ENCODE results near the gene OR2A12.

The OR2A12 gene

DNA sequence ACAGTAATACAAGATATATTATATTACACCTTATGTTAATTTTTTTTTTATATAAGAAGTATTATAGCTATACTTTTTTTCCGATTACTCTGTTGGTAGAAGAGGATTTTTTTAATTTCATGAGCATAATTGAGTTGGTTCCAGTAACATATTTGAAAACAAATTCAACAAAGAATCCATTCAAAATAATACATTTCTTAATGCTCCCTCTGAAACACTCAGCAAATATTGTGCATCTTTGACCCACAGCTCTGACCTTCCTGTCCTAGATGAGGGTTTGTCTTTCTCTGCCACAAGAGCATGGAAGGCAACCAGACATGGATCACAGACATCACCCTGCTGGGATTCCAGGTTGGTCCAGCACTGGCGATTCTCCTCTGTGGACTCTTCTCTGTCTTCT, 23.2 kb downstream of the OR2A12 start, which contains the start of gene OR2A2:
Gene OR2A2, plus strand, starts transcription at position 301 of the 400 bp plus-strand sequence. Its CDS starts 0 bp downstream, at position 301.
- Histone ChIP-seq H3K27ac (no peak within 1 kb of the TSS), H3K4me1 (no peaks in the 10 kb centered on the region), H3K4me3 (ENCODE audit: low read depth, low read length) (no peak within 1 kb of the TSS), H3K9ac (no peak within 1 kb of the TSS), H3K4me2 (ENCODE audit: low read length) (no peak within 1 kb of the TSS), H2AFZ (peak within 1 kb of the TSS; percentile 8), H3K9me3 (ENCODE audit: control insufficient read depth, low read length) (no peaks in the 10 kb centered on the region), H3K79me2 (no peaks in the 10 kb centered on the region), H3K36me3 (ENCODE audit: control insufficient read depth, insufficient read depth, low read length) (no peaks in the 10 kb centered on the region), H3K27me3 (ENCODE audit: control insufficient read depth, insufficient read depth, low read length) (no peaks in the 10 kb centered on the region)
- TF ChIP-seq, protein P1, sequence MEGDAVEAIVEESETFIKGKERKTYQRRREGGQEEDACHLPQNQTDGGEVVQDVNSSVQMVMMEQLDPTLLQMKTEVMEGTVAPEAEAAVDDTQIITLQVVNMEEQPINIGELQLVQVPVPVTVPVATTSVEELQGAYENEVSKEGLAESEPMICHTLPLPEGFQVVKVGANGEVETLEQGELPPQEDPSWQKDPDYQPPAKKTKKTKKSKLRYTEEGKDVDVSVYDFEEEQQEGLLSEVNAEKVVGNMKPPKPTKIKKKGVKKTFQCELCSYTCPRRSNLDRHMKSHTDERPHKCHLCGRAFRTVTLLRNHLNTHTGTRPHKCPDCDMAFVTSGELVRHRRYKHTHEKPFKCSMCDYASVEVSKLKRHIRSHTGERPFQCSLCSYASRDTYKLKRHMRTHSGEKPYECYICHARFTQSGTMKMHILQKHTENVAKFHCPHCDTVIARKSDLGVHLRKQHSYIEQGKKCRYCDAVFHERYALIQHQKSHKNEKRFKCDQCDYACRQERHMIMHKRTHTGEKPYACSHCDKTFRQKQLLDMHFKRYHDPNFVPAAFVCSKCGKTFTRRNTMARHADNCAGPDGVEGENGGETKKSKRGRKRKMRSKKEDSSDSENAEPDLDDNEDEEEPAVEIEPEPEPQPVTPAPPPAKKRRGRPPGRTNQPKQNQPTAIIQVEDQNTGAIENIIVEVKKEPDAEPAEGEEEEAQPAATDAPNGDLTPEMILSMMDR (IDR thresholded peaks at IDR 0.05): no peak

DNA sequence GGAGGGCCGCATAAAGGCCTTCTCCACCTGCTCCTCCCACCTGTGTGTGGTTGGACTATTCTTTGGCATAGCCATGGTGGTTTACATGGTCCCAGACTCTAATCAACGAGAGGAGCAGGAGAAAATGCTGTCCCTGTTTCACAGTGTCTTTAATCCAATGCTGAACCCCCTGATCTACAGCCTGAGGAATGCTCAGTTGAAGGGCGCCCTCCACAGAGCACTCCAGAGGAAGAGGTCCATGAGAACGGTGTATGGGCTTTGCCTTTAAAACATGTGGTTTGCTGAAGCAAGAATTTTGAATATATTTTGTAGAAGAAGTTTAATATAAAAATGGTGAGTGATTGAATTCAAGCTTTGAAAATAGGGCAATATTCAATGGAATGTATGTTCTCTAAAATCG, 24.2 kb downstream of the OR2A12 start:
- H3K27ac ChIP-seq: no peak overlapping the region
- H3K9ac ChIP-seq: no peak overlapping the region
- H2AFZ ChIP-seq: no peak overlapping the region
- no peaks in the 10 kb centered on the region for H3K4me1 ChIP-seq
- H3K9me3 ChIP-seq (ENCODE audit: control insufficient read depth, low read length): no peaks in the 10 kb centered on the region
- TF ChIP-seq, protein P1 (IDR thresholded peaks at IDR 0.05): no peak
- no peaks in the 10 kb centered on the region for H3K27me3 ChIP-seq (ENCODE audit: control insufficient read depth, insufficient read depth, low read length)
- H3K79me2 ChIP-seq: no peaks in the 10 kb centered on the region
- H3K36me3 ChIP-seq (ENCODE audit: control insufficient read depth, insufficient read depth, low read length): no peaks in the 10 kb centered on the region
- no peak overlapping the region for H3K4me3 ChIP-seq (ENCODE audit: low read depth, low read length)
- no peak overlapping the region for H3K4me2 ChIP-seq (ENCODE audit: low read length)

DNA sequence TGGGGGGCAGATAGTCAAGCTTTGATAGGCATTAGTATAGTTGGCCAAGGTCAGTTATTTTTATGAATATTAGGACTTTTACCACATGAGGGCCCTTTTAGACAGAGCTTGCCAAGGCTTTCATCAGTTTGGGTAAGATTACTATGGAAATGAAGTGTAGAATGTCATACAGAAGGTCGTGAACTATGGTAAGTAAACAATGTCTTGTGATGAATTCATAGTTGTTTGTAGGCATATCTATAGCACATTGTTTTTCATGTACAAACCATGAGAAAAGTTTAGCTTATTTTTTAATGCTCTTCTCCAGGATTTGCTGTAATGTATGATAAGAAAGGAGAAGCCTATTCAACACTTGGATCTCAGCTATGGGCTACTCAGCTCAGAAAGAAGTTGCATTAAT, 27.6 kb downstream of the OR2A12 start:
- no peak overlapping the region for H3K4me2 ChIP-seq (ENCODE audit: low read length)
- no peaks in the 10 kb centered on the region for H3K79me2 ChIP-seq
- no peaks in the 10 kb centered on the region for H3K36me3 ChIP-seq (ENCODE audit: control insufficient read depth, insufficient read depth, low read length)
- no peak overlapping the region for H3K4me3 ChIP-seq (ENCODE audit: low read depth, low read length)
- H2AFZ ChIP-seq: no peak overlapping the region
- TF ChIP-seq, protein P1 (IDR thresholded peaks at IDR 0.05): no peak
- H3K4me1 ChIP-seq: no peaks in the 10 kb centered on the region
- H3K9me3 ChIP-seq (ENCODE audit: control insufficient read depth, low read length): no peaks in the 10 kb centered on the region
- no peaks in the 10 kb centered on the region for H3K27me3 ChIP-seq (ENCODE audit: control insufficient read depth, insufficient read depth, low read length)
- H3K9ac ChIP-seq: no peak overlapping the region
- H3K27ac ChIP-seq: no peak overlapping the region

DNA sequence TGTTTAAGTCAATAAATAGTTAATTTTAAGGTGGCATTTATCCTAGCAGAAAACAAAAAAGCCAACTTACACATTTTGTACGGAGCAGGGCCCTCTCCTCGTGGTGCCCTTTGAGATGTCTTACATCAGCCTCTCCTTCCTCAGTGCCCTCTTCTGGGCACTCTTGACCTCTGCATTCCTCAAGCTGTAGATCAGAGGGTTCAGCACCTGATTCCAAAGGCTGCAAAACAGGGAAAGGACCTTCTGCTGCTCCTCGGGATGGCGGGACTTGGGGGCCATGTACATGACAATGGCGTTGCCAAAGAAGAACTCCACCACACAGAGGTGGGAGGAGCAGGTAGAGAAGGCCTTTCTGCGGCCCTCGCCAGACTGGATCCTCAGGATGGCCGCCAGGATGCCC, 32.3 kb downstream of the OR2A12 start:
- Histone ChIP-seq H3K9me3 (ENCODE audit: control insufficient read depth, low read length) (no peaks in the 10 kb centered on the region), H3K4me2 (ENCODE audit: low read length) (no peak overlapping the region), H3K4me1 (no peaks in the 10 kb centered on the region), H2AFZ (no peak overlapping the region), H3K9ac (no peak overlapping the region), H3K36me3 (ENCODE audit: control insufficient read depth, insufficient read depth, low read length) (no peaks in the 10 kb centered on the region), H3K4me3 (ENCODE audit: low read depth, low read length) (no peak overlapping the region), H3K79me2 (no peaks in the 10 kb centered on the region), H3K27me3 (ENCODE audit: control insufficient read depth, insufficient read depth, low read length) (no peaks in the 10 kb centered on the region), H3K27ac (no peak overlapping the region)
- TF ChIP-seq, protein P1 (IDR thresholded peaks at IDR 0.05): no peak

DNA sequence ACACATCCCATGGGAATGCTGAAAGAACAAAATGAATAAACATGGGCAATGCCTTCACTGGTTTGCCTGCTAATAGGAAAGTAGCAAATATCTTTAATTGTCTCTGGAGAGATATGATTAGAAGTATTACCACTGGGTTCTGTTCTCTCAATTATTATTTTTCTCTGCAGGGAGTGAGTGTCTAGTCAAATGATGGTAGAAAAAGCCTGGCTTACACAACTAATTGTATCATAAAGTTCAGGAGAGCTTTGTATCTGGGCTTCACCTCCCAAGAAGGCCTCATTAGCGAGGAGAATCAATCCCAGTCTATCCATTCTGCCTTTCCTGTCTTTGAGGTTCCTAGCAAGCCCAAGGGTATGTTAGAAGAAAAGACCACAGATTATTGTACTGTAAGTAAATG, 36.8 kb downstream of the OR2A12 start, which contains the start of gene OR2A14:
Gene OR2A14, plus strand, starts transcription at position 301 of the 400 bp plus-strand sequence. CDS start 5,937 bp downstream, outside the sequence.
- no peak within 1 kb of the TSS for H3K27ac ChIP-seq
- H3K36me3 ChIP-seq (ENCODE audit: control insufficient read depth, insufficient read depth, low read length): no peaks in the 10 kb centered on the region
- H3K27me3 ChIP-seq (ENCODE audit: control insufficient read depth, insufficient read depth, low read length): no peaks in the 10 kb centered on the region
- H3K9ac ChIP-seq: no peak within 1 kb of the TSS
- H3K79me2 ChIP-seq: no peaks in the 10 kb centered on the region
- no peak within 1 kb of the TSS for H3K4me2 ChIP-seq (ENCODE audit: low read length)
- no peak within 1 kb of the TSS for H2AFZ ChIP-seq
- H3K9me3 ChIP-seq (ENCODE audit: control insufficient read depth, low read length): no peaks in the 10 kb centered on the region
- no peak within 1 kb of the TSS for H3K4me3 ChIP-seq (ENCODE audit: low read depth, low read length)
- H3K4me1 ChIP-seq: no peaks in the 10 kb centered on the region
- TF ChIP-seq, protein P1 (IDR thresholded peaks at IDR 0.05): no peak
